PC-9 (cell line): Measurements from ENCODE around the gene SBK3. TPM values are rescaled to one million over a fixed set of nuclear protein-coding genes. Genes with fewer than 3 reads are reported as not detected.

ENCODE experiments used
- BruUV-seq: library from RNA; stranded (reverse); fragments of 400-500 nt; replicated peaks from 2 replicates; lab custom pipeline; 2021; lab: Mats Ljungman, UMichigan
- CTCF ChIA-PET: fragments of 300-600 bp; sonication (Branson Sonifier 250); formaldehyde crosslinking; loops from one replicate; lab custom pipeline; 2022; ENCODE audit warnings: antibody characterized with exemption; lab: Charles Lee
- POLR2A ChIA-PET: fragments of 300-600 bp; sonication (Branson Sonifier 250); formaldehyde crosslinking; loops from one replicate; lab custom pipeline; 2022; ENCODE audit warnings: antibody characterized with exemption; ENCODE audit not compliant: unreplicated experiment; lab: Charles Lee
- DNase-seq, 2 experiments: peaks; one replicate each; pipeline versions ENCODE4 v3.0.0 to v3.0.0-alpha.2; 2015 to 2022; ENCODE audit warnings: mixed read lengths in 1 of 2
- H2AFZ ChIP-seq: fragments of 200-600 bp; sonication (generic); 2 replicates; pipeline ENCODE4 v1.8.1; 2017; ENCODE audit warnings: antibody characterized with exemption
- H3F3A ChIP-seq: fragments of 200-600 bp; sonication (generic); 2 replicates; pipeline ENCODE4 v1.8.1; 2017; ENCODE audit warnings: antibody characterized with exemption, mild to moderate bottlenecking, low read depth; ENCODE audit not compliant: insufficient read depth
- H3K27ac ChIP-seq: fragments of 200-600 bp; sonication (generic); 2 replicates; pipeline ENCODE4 v1.6.1; 2016; ENCODE audit warnings: mixed run types
- H3K27me3 ChIP-seq: fragments of 200-600 bp; sonication (generic); 2 replicates; pipeline ENCODE4 v1.6.1; 2016; ENCODE audit warnings: low read depth, mixed run types; ENCODE audit not compliant: insufficient read depth
- H3K36me3 ChIP-seq: fragments of 200-600 bp; sonication (generic); 2 replicates; pipeline ENCODE4 v1.6.1; 2016; ENCODE audit warnings: low read depth, mixed run types
- H3K4me1 ChIP-seq: fragments of 200-600 bp; sonication (generic); replicated peaks from 2 replicates; pipeline ENCODE4 v1.6.1; 2016; ENCODE audit warnings: mixed run types; ENCODE audit not compliant: insufficient read depth
- H3K4me2 ChIP-seq: fragments of 200-600 bp; sonication (generic); 2 replicates; pipeline ENCODE4 v1.6.1; 2017; ENCODE audit warnings: mixed run types
- H3K4me3 ChIP-seq: fragments of 200-600 bp; sonication (generic); 2 replicates; pipeline ENCODE4 v1.6.1; 2016; ENCODE audit warnings: mixed run types
- H3K79me2 ChIP-seq: fragments of 200-600 bp; sonication (generic); 2 replicates; pipeline ENCODE4 v1.6.1; 2017; ENCODE audit warnings: low read depth, mixed run types
- H3K9me2 ChIP-seq: fragments of 200-600 bp; sonication (generic); 2 replicates; pipeline ENCODE4 v1.8.1; 2017; ENCODE audit warnings: mild to moderate bottlenecking; ENCODE audit not compliant: insufficient read depth
- H3K9me3 ChIP-seq: fragments of 200-600 bp; sonication (generic); 2 replicates; pipeline ENCODE4 v1.8.1; 2016; ENCODE audit warnings: low read depth; ENCODE audit not compliant: insufficient read depth
- H4K20me1 ChIP-seq: fragments of 200-600 bp; sonication (generic); 2 replicates; pipeline ENCODE4 v1.8.1; 2017; ENCODE audit not compliant: insufficient read depth
- CTCF ChIP-seq: fragments of 200-600 bp; sonication (generic); conservative IDR thresholded peaks from 2 replicates; pipeline ENCODE4 v1.6.1; 2017; ENCODE audit warnings: mixed run types, antibody characterized with exemption, mild to moderate bottlenecking, moderate library complexity
- EZH2 ChIP-seq: fragments of 200-600 bp; sonication (generic); IDR thresholded peaks from 2 replicates; pipeline ENCODE4 v1.8.0; 2017; ENCODE audit warnings: antibody characterized with exemption, low read depth
- intact Hi-C: fragments of 100-400 bp; cut with micrococcal nuclease; formaldehyde crosslinking; loops from one replicate; pipeline ENCODE4 v1.10.0; 2022; ENCODE audit not compliant: unreplicated experiment
- total RNA-seq: library from RNA; stranded (reverse); gene quantifications from 2 replicates; pipeline ENCODE4 v1.2.3, GENCODE V29; 2021

Gene SBK3
- total RNA-seq, 1 experiment from 2014 or later = 41.4 TPM

GRCh38 chr19:55540619-55541018, 4.7 kb downstream of the SBK3 start:
- Histone ChIP-seq H3K36me3 (no peaks in the 10 kb centered on the region), H3K4me2 (no peak overlapping the region), H4K20me1 (no peaks in the 10 kb centered on the region), H3K4me3 (no peak overlapping the region), H3K9me2 (no peaks in the 10 kb centered on the region), H3K79me2 (peaks cover 5% of the 10 kb centered on the region; the same call in 1 of the 2 replicates), H3K9me3 (no peaks in the 10 kb centered on the region), H3K4me1 (peaks cover 41% of the 10 kb centered on the region), H3K27me3 (no peaks in the 10 kb centered on the region), H3K27ac (no peak overlapping the region), H3F3A (peaks cover 40% of the 10 kb centered on the region), H2AFZ (no peak overlapping the region)
- POLR2A ChIA-PET = no interaction called here
- BruUV-seq = no TSS peak
- no peak for DNase-seq
- CTCF ChIA-PET = interaction anchor here (0.5 kb wide), 1 partner anchor 424 kb away, joined by 5 read pairs; no protein-coding TSS in a partner anchor
- TF ChIP-seq EZH2 (no peak), CTCF (no peak)
- intact Hi-C loops = no loop called here

- H3F3A ChIP-seq = peaks cover 40% of the 10 kb centered on the region
- no peaks in the 10 kb centered on the region for H3K9me2 ChIP-seq
- intact Hi-C loops = no loop called here
- H3K79me2 ChIP-seq = no peaks in the 10 kb centered on the region
- no peak overlapping the region for H3K4me2 ChIP-seq
- H3K36me3 ChIP-seq = no peaks in the 10 kb centered on the region
- H3K27me3 ChIP-seq = no peaks in the 10 kb centered on the region
- BruUV-seq = no TSS peak
- no peaks in the 10 kb centered on the region for H4K20me1 ChIP-seq
- H3K4me1 ChIP-seq = peaks cover 28% of the 10 kb centered on the region
- H3K9me3 ChIP-seq = no peaks in the 10 kb centered on the region
- TF ChIP-seq CTCF = no peak
- TF ChIP-seq EZH2 = no peak
- no peak overlapping the region for H2AFZ ChIP-seq
- H3K27ac ChIP-seq = no peak overlapping the region
- ChIA-PET POLR2A (no interaction called here), CTCF (no interaction called here)
- DNase-seq = no peak
- no peak overlapping the region for H3K4me3 ChIP-seq
Measured at GRCh38 chr19:55539090-55539984, 6.0 kb downstream of the SBK3 start.

DNA sequence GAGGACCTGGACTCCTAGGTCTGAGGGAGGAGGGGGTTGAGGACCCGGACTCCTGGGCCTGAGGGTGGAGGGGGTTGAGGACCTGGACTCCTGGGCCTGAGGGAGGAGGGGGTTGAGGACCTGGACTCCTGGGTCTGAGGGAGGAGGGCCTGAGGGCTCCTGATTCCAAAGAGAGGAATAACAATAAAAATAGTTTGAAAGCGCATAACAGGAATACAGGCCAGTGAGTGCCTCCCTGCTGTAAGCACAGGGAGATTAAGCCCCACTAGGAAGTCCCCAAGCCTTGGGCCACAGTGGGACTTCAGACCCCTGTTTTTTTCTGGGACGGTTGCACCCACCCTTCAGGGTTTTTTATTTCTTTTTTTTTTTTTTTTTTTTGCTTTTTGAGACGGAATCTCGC, 7.2 kb downstream of the SBK3 start:
- intact Hi-C loops = no loop called here

More for the DNA sequence above, 7.2 kb downstream of the SBK3 start:
- H3K9me2 ChIP-seq = no peaks in the 10 kb centered on the region
- H3K4me3 ChIP-seq = no peak overlapping the region
- no peaks in the 10 kb centered on the region for H4K20me1 ChIP-seq
- H2AFZ ChIP-seq = no peak overlapping the region
- no peaks in the 10 kb centered on the region for H3K9me3 ChIP-seq
- BruUV-seq = no TSS peak
- no peaks in the 10 kb centered on the region for H3K27me3 ChIP-seq
- no peak for DNase-seq
- no peak overlapping the region for H3K27ac ChIP-seq
- no peaks in the 10 kb centered on the region for H3K36me3 ChIP-seq
- CTCF ChIA-PET = no interaction called here
- POLR2A ChIA-PET = interaction anchor here (0.7 kb wide), 1 partner anchor 192 kb away, joined by 3 read pairs; no protein-coding TSS in a partner anchor
- H3F3A ChIP-seq = peaks cover 40% of the 10 kb centered on the region
- peaks cover 19% of the 10 kb centered on the region for H3K4me1 ChIP-seq
- no peak overlapping the region for H3K4me2 ChIP-seq
- no peaks in the 10 kb centered on the region for H3K79me2 ChIP-seq
- TF ChIP-seq EZH2 (no peak), CTCF (no peak)
